Activated gamma-delta T cell treated with anti-CD3 and anti-CD28 coated beads, Interleukin-2, amount 50 U/mL, for 16 hours (primary cell): ENCODE results near the gene ODF2.
"Not testable (repeated sequence)": the region's sequence is repeated elsewhere in the genome, so short reads cannot be mapped to it uniquely, and the experiment has no call there.

Experiments used
- DNase-seq: peaks from one replicate; pipeline ENCODE4 v3.0.0-alpha.2; 2020; ENCODE audit warnings: low read depth

ODF2 gene

GRCh38 chr9:128455849-128456612, at the start of gene ODF2:
ODF2 (plus strand) TSS chr9:128456006; CDS start chr9:128456092, 86 bp downstream.
- DNase-seq: peak; percentile 98

- DNase-seq: no peak
Observed at GRCh38 chr9:128406848-128407391, 48.9 kb upstream of the ODF2 start.

GRCh38 chr9:128408963-128409431, 46.8 kb upstream of the ODF2 start:
- DNase-seq: no peak

- DNase-seq: no peak
Observed at GRCh38 chr9:128409450-128409849, 46.4 kb upstream of the ODF2 start.

GRCh38 chr9:128409978-128410377, 45.8 kb upstream of the ODF2 start:
- no peak for DNase-seq

GRCh38 chr9:128411364-128412119, 44.3 kb upstream of the ODF2 start:
- no peak for DNase-seq

- DNase-seq: peak; percentile 10
Observed at GRCh38 chr9:128412120-128412790, 43.6 kb upstream of the ODF2 start.

GRCh38 chr9:128413728-128414127, 42.1 kb upstream of the ODF2 start:
- DNase-seq: not testable (repeated sequence)

- no peak for DNase-seq
Observed at GRCh38 chr9:128414461-128414860, 41.3 kb upstream of the ODF2 start.

GRCh38 chr9:128415281-128415680, 40.5 kb upstream of the ODF2 start:
- DNase-seq: no peak

GRCh38 chr9:128416014-128416413, 39.8 kb upstream of the ODF2 start:
- DNase-seq: no peak

- no peak for DNase-seq
Observed at GRCh38 chr9:128416432-128417019, 39.3 kb upstream of the ODF2 start.

GRCh38 chr9:128419061-128419925, 36.5 kb upstream of the ODF2 start:
- DNase-seq: no peak

GRCh38 chr9:128420060-128420650, 35.7 kb upstream of the ODF2 start:
- DNase-seq: peak; percentile 44

GRCh38 chr9:128420651-128421481, 34.9 kb upstream of the ODF2 start, which contains the start of gene CERCAM:
CERCAM (plus strand) TSS chr9:128420857; CDS start chr9:128420878, 21 bp downstream.
- DNase-seq: peak; percentile 18

- DNase-seq: no peak
Observed at GRCh38 chr9:128421482-128421996, 34.3 kb upstream of the ODF2 start.

GRCh38 chr9:128422022-128422782, 33.6 kb upstream of the ODF2 start:
- not testable (repeated sequence) for DNase-seq

- no peak for DNase-seq
Observed at GRCh38 chr9:128422783-128423150, 33.0 kb upstream of the ODF2 start.

GRCh38 chr9:128423356-128423755, 32.5 kb upstream of the ODF2 start:
- not testable (repeated sequence) for DNase-seq
